Progenitor cell of endocrine pancreas (in vitro differentiated cells): Measurements from ENCODE around the gene MMP21. TPM values are rescaled to one million over a fixed set of nuclear protein-coding genes. Genes with fewer than 3 reads are reported as not detected.

Source experiments
- DNase-seq: peaks from one replicate; pipeline ENCODE4 v3.0.0; 2021; ENCODE audit warnings: low spot score; ENCODE audit not compliant: unreplicated experiment
- H3K27ac Mint-ChIP-seq: 2 replicates; pipeline ENCODE4 v1.8.0; 2021; ENCODE audit warnings: mild to moderate bottlenecking, moderate library complexity, mixed read lengths
- H3K27me3 Mint-ChIP-seq: 2 replicates; pipeline ENCODE4 v1.8.0; 2021; ENCODE audit warnings: mixed read lengths
- H3K36me3 Mint-ChIP-seq: 2 replicates; pipeline ENCODE4 v1.8.0; 2022; ENCODE audit warnings: mixed read lengths; ENCODE audit not compliant: insufficient read depth
- H3K4me1 Mint-ChIP-seq: 2 replicates; pipeline ENCODE4 v1.8.0; 2021; ENCODE audit warnings: low read depth, mixed read lengths
- H3K4me3 Mint-ChIP-seq: 2 replicates; pipeline ENCODE4 v1.8.0; 2021; ENCODE audit warnings: low read depth, mild to moderate bottlenecking, moderate library complexity, mixed read lengths
- H3K9me3 Mint-ChIP-seq: 2 replicates; pipeline ENCODE4 v1.8.0; 2021; ENCODE audit warnings: low read depth, mixed read lengths
- total RNA-seq: library from RNA; stranded (reverse); gene quantifications from 2 replicates; pipeline ENCODE4 v1.2.1, GENCODE V29; 2021
- TF ChIP-seq, protein P1 (sequence below): fragments of 200-600 bp; sonication (generic); IDR thresholded peaks from one replicate; pipeline ENCODE4 v1.5.0; 2021; ENCODE audit warnings: antibody characterized with exemption, mild to moderate bottlenecking; ENCODE audit not compliant: unreplicated experiment

MMP21 gene
- total RNA-seq, 1 donor from 2014 or later, result not detected

- H3K4me3 Mint-ChIP-seq, result no peak overlapping the region
- no peaks in the 10 kb centered on the region for H3K36me3 Mint-ChIP-seq
- H3K27me3 Mint-ChIP-seq, result no peaks in the 10 kb centered on the region
- no peak for DNase-seq
- no peak overlapping the region for H3K27ac Mint-ChIP-seq
- peaks cover 5% of the 10 kb centered on the region for H3K9me3 Mint-ChIP-seq
- no peaks in the 10 kb centered on the region for H3K4me1 Mint-ChIP-seq
- TF ChIP-seq, protein P1, sequence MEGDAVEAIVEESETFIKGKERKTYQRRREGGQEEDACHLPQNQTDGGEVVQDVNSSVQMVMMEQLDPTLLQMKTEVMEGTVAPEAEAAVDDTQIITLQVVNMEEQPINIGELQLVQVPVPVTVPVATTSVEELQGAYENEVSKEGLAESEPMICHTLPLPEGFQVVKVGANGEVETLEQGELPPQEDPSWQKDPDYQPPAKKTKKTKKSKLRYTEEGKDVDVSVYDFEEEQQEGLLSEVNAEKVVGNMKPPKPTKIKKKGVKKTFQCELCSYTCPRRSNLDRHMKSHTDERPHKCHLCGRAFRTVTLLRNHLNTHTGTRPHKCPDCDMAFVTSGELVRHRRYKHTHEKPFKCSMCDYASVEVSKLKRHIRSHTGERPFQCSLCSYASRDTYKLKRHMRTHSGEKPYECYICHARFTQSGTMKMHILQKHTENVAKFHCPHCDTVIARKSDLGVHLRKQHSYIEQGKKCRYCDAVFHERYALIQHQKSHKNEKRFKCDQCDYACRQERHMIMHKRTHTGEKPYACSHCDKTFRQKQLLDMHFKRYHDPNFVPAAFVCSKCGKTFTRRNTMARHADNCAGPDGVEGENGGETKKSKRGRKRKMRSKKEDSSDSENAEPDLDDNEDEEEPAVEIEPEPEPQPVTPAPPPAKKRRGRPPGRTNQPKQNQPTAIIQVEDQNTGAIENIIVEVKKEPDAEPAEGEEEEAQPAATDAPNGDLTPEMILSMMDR, result no peak
Measured at GRCh38 chr10:125782616-125783015, 7.0 kb upstream of the MMP21 start.

DNA sequence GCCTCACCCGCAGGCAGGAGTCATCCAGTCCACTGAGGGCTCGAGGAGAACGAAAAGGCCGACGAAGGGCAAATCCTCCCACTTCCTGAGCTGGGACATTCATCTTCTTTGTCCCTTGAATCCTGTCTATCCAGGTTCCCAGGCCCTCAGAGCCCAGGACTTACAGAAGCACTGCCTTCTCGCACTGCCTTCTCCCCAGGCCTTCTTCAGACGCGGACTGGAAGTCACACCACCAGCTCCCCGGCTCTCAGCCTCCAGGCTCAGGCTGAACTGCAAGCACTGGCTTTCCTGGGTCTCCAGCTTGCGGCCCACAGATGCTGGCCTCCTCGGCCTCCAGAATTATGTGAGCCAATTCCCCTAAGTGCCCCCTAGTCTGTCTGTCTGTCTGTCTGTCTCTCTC is 6.4 kb upstream of the MMP21 start:
- peaks cover 5% of the 10 kb centered on the region for H3K9me3 Mint-ChIP-seq
- H3K4me3 Mint-ChIP-seq, result no peak overlapping the region
- no peaks in the 10 kb centered on the region for H3K4me1 Mint-ChIP-seq
- H3K27ac Mint-ChIP-seq, result no peak overlapping the region
- H3K27me3 Mint-ChIP-seq, result no peaks in the 10 kb centered on the region
- no peak for DNase-seq
- no peaks in the 10 kb centered on the region for H3K36me3 Mint-ChIP-seq
- TF ChIP-seq, protein P1, result no peak

- DNase-seq, result no peak
- TF ChIP-seq, protein P1, result no peak
- no peaks in the 10 kb centered on the region for H3K4me1 Mint-ChIP-seq
- H3K4me3 Mint-ChIP-seq, result no peak overlapping the region
- H3K27me3 Mint-ChIP-seq, result no peaks in the 10 kb centered on the region
- H3K27ac Mint-ChIP-seq, result no peak overlapping the region
- H3K36me3 Mint-ChIP-seq, result no peaks in the 10 kb centered on the region
- peaks cover 5% of the 10 kb centered on the region for H3K9me3 Mint-ChIP-seq
Measured at GRCh38 chr10:125781374-125781773, 5.8 kb upstream of the MMP21 start.

DNA sequence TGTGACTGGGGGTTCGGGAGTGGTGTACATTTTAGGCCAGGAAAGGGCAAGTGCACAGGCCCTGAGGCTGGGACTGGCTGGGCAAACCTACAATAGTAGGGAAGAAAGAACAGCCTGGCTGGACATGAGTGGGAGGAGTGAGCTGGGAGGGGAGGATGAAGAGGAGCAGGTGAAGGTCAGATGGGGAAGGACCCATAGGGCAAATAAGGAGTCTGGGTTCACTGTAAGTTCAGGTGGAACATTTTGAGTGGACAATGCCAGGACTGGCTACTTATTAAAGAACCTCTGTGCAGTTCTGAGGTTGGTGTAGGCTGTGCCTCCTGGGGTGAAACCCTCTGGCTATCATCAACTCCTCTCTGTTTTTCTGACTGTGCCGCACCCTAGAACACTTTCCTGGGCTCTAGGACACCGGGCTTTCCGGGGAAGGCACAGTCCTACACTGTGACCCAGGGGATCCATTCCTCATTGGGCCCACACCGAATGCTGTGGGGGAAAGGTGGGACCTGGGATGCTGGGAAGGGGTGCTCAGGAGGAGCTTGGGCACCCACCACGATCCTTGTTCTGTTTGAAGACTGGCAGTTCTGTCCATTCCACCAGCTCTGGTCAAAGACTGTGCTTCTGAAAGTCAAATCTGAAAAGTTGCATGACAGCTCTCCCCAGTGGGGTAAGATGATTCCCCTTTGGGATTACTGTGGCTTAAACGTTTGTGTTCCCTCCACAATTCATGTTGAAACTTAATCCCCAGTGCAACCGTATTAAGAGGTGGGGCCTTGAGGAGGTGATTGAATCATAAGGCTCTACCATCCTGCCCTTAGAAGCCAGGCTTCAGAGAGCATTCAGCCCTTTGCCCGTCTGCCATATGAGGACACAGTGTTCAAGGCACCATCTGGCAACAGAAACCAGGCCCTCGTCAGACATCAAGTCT is 4.0 kb upstream of the MMP21 start:
- no peaks in the 10 kb centered on the region for H3K4me1 Mint-ChIP-seq
- H3K4me3 Mint-ChIP-seq, result no peak overlapping the region
- no peak overlapping the region for H3K27ac Mint-ChIP-seq
- no peaks in the 10 kb centered on the region for H3K36me3 Mint-ChIP-seq
- TF ChIP-seq, protein P1, result no peak
- DNase-seq, result no peak
- H3K27me3 Mint-ChIP-seq, result no peaks in the 10 kb centered on the region
- peaks cover 5% of the 10 kb centered on the region for H3K9me3 Mint-ChIP-seq

DNA sequence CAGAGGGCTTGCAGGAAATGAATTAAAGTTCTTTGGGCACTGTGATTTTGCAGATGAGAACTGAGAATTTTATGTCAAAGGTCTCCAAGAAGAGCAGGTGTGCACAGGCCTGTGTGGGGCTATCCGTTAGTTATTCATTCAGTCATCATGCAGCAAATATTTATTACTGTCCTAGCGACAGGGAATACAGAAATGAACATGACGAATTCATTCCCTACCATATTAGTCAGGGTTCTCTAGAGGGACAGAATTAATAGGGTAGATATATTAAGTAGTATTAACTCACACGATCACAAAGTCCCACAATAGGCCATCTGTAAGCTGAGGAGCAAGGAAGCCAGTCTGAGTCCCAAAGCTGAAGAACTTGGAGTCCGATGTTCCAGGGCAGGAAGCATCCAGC is 2.9 kb upstream of the MMP21 start:
- peaks cover 5% of the 10 kb centered on the region for H3K9me3 Mint-ChIP-seq
- TF ChIP-seq, protein P1, result no peak
- no peak for DNase-seq
- H3K27me3 Mint-ChIP-seq, result no peaks in the 10 kb centered on the region
- no peak overlapping the region for H3K27ac Mint-ChIP-seq
- H3K4me1 Mint-ChIP-seq, result no peaks in the 10 kb centered on the region
- no peak overlapping the region for H3K4me3 Mint-ChIP-seq
- no peaks in the 10 kb centered on the region for H3K36me3 Mint-ChIP-seq
